GM18861 (cell line): ENCODE data around the gene SETD1B.

ENCODE experiments used
- ATAC-seq: cut with Tn5 transposase; IDR thresholded peaks from one replicate; pipeline ENCODE4 v1.9.1; 2021; ENCODE audit not compliant: unreplicated experiment

SETD1B gene

GRCh38 chr12:121823727-121824115 lies 19.9 kb downstream of the SETD1B start:
- ATAC-seq, result no peak

- ATAC-seq, result no peak
These were observed 21.3 kb downstream of the SETD1B start for GRCh38 chr12:121825041-121825523.

GRCh38 chr12:121826318-121827150 lies 22.7 kb downstream of the SETD1B start:
- no peak for ATAC-seq

GRCh38 chr12:121827351-121828099 lies 23.7 kb downstream of the SETD1B start:
- no peak for ATAC-seq

- no peak for ATAC-seq
These were observed 24.5 kb downstream of the SETD1B start for GRCh38 chr12:121828306-121828705.

- ATAC-seq, result no peak
These were observed 25.0 kb downstream of the SETD1B start for GRCh38 chr12:121828826-121829225.

- ATAC-seq, result no peak
These were observed 25.6 kb downstream of the SETD1B start for GRCh38 chr12:121829250-121829918.

- ATAC-seq, result no peak
These were observed 26.3 kb downstream of the SETD1B start for GRCh38 chr12:121830134-121830533.

- no peak for ATAC-seq
These were observed 26.9 kb downstream of the SETD1B start for GRCh38 chr12:121830588-121831265.

- no peak for ATAC-seq
These were observed 27.9 kb downstream of the SETD1B start for GRCh38 chr12:121831571-121832245.

- ATAC-seq, result no peak
These were observed 33.9 kb downstream of the SETD1B start for GRCh38 chr12:121837680-121838079.

- ATAC-seq, result no peak
These were observed 34.3 kb downstream of the SETD1B start for GRCh38 chr12:121838126-121838525.

GRCh38 chr12:121839106-121839992 lies 35.5 kb downstream of the SETD1B start:
- ATAC-seq, result peak; percentile 96

- no peak for ATAC-seq
These were observed 36.4 kb downstream of the SETD1B start for GRCh38 chr12:121839993-121840761.

GRCh38 chr12:121843236-121843982 lies 39.6 kb downstream of the SETD1B start:
- ATAC-seq, result no peak

- no peak for ATAC-seq
These were observed 41.9 kb downstream of the SETD1B start for GRCh38 chr12:121845701-121846100.

- no peak for ATAC-seq
These were observed 45.4 kb downstream of the SETD1B start for GRCh38 chr12:121849211-121849610.

GRCh38 chr12:121849665-121850064 lies 45.9 kb downstream of the SETD1B start:
- no peak for ATAC-seq
